RKO (cell line): ENCODE measurements around the gene BNIP2.
"Not testable (repeated sequence)": the region's sequence is repeated elsewhere in the genome, so short reads cannot be mapped to it uniquely, and the experiment has no call there.

Source experiments
- DNase-seq: peaks from one replicate; pipeline ENCODE4 v3.0.0-alpha.2; 2016; ENCODE audit warnings: low spot score

BNIP2 gene

GRCh38 chr15:59688782-59689625 lies at the start of gene BNIP2:
TSS of gene BNIP2 (minus strand) at chr15:59689320. CDS start at chr15:59682457, 6,863 bp downstream.
- DNase-seq: peak; percentile 96

- no peak for DNase-seq
These were observed 49.6 kb upstream of the BNIP2 start for GRCh38 chr15:59738676-59739075.

GRCh38 chr15:59736181-59736580 lies 47.1 kb upstream of the BNIP2 start:
- DNase-seq: no peak

GRCh38 chr15:59725151-59725486 lies 36.0 kb upstream of the BNIP2 start:
- DNase-seq: no peak

GRCh38 chr15:59723687-59724346 lies 34.7 kb upstream of the BNIP2 start:
- DNase-seq: no peak

- DNase-seq: no peak
These were observed 33.4 kb upstream of the BNIP2 start for GRCh38 chr15:59722476-59722875.

GRCh38 chr15:59722037-59722436 lies 32.9 kb upstream of the BNIP2 start:
- no peak for DNase-seq

- DNase-seq: no peak
These were observed 32.3 kb upstream of the BNIP2 start for GRCh38 chr15:59721411-59721810.

GRCh38 chr15:59713177-59713576 lies 24.1 kb upstream of the BNIP2 start:
- no peak for DNase-seq

GRCh38 chr15:59711451-59712243 lies 22.5 kb upstream of the BNIP2 start:
- DNase-seq: no peak

- no peak for DNase-seq
These were observed 18.5 kb upstream of the BNIP2 start for GRCh38 chr15:59707619-59708018.

- DNase-seq: no peak
These were observed 15.1 kb upstream of the BNIP2 start for GRCh38 chr15:59703979-59704796.

GRCh38 chr15:59702351-59702750 lies 13.2 kb upstream of the BNIP2 start:
- no peak for DNase-seq

- DNase-seq: no peak
These were observed 12.8 kb upstream of the BNIP2 start for GRCh38 chr15:59701880-59702279.

GRCh38 chr15:59699810-59700431 lies 10.8 kb upstream of the BNIP2 start:
- DNase-seq: peak; percentile 19

GRCh38 chr15:59698065-59698464 lies 8.9 kb upstream of the BNIP2 start:
- DNase-seq: not testable (repeated sequence)

GRCh38 chr15:59696332-59696731 lies 7.2 kb upstream of the BNIP2 start:
- no peak for DNase-seq

- DNase-seq: no peak
These were observed 5.7 kb upstream of the BNIP2 start for GRCh38 chr15:59694779-59695178.

- peak; percentile 69 for DNase-seq
These were observed 2.2 kb upstream of the BNIP2 start for GRCh38 chr15:59691194-59691805.

- DNase-seq: peak; percentile 80
These were observed 611 bp upstream of the BNIP2 start for GRCh38 chr15:59689626-59690236.

GRCh38 chr15:59688423-59688781 lies 718 bp downstream of the BNIP2 start:
- peak; percentile 72 for DNase-seq
